Fibroblast of lung (primary cell): ENCODE results near the gene HDAC4.

Experiments used
- EZH2 ChIP-seq: IDR thresholded peaks from 2 replicates; pipeline ENCODE4 v1.5.1; 2012; ENCODE audit warnings: low read length, control low read depth, mild to moderate bottlenecking; ENCODE audit errors: missing control alignments
- TF ChIP-seq, protein P1 (sequence below), 2 donors: IDR thresholded peaks in 1 of 2; conservative IDR thresholded peaks in 1 of 2; 1 replicate in 1 of 2; 2 replicates in 1 of 2; pipeline ENCODE4 v1.5.1; 2011 to 2012; ENCODE audit warnings: low read length in 2 of 2, control low read depth in 1 of 2, inconsistent platforms in 1 of 2, low read depth in 1 of 2, mild to moderate bottlenecking in 1 of 2

- TF ChIP-seq, protein P1, sequence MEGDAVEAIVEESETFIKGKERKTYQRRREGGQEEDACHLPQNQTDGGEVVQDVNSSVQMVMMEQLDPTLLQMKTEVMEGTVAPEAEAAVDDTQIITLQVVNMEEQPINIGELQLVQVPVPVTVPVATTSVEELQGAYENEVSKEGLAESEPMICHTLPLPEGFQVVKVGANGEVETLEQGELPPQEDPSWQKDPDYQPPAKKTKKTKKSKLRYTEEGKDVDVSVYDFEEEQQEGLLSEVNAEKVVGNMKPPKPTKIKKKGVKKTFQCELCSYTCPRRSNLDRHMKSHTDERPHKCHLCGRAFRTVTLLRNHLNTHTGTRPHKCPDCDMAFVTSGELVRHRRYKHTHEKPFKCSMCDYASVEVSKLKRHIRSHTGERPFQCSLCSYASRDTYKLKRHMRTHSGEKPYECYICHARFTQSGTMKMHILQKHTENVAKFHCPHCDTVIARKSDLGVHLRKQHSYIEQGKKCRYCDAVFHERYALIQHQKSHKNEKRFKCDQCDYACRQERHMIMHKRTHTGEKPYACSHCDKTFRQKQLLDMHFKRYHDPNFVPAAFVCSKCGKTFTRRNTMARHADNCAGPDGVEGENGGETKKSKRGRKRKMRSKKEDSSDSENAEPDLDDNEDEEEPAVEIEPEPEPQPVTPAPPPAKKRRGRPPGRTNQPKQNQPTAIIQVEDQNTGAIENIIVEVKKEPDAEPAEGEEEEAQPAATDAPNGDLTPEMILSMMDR (conservative IDR thresholded peaks at IDR 0.05 in 1 of 2, IDR thresholded peaks at IDR 0.05 in 1 of 2; ENCODE audit: low read depth in 1 of 2, low read length in 2 of 2), result no peak
- no peak for TF ChIP-seq EZH2
These were observed 328.0 kb downstream of the HDAC4 start for GRCh38 chr2:239072786-239073185.
